ENCODE data around the gene CHAF1A.

DNA sequence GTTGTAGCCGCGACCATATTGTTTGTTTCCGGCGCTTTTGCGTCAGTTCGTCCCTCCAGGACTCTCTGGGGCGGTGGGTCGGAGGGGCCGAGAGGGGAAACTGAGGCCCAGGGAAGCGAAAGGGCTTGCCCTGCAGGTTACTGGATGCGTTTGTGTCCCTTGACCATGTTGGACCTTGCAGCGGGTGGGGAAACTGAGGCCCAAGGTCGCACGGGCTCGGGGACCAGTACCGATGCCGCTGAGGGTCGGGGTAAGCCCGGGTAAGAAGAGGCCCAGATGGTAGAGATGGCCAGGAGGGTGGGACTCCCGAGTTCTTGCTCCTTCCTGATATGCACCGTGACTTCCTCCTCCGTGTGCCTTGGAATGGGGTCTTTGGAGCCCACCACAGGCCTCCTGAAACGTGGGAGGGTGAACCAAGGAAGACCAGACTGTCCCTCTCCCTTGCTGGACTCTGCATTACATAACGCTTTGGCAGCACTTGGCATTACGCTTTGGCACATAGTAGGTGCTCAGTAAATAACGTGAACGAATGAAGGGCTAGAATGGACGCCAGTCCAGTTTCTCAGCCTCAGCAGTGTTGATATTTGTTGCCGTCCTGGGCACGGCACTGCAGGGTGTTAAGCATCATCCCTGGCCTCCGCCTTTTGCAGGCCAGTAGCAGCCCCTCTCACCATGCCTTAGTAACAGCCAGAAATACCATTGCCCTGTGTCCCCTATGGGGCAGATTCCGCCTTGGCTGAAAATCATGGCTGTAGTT, 743 bp downstream of the CHAF1A start:
- TF ChIP-seq, protein P1, sequence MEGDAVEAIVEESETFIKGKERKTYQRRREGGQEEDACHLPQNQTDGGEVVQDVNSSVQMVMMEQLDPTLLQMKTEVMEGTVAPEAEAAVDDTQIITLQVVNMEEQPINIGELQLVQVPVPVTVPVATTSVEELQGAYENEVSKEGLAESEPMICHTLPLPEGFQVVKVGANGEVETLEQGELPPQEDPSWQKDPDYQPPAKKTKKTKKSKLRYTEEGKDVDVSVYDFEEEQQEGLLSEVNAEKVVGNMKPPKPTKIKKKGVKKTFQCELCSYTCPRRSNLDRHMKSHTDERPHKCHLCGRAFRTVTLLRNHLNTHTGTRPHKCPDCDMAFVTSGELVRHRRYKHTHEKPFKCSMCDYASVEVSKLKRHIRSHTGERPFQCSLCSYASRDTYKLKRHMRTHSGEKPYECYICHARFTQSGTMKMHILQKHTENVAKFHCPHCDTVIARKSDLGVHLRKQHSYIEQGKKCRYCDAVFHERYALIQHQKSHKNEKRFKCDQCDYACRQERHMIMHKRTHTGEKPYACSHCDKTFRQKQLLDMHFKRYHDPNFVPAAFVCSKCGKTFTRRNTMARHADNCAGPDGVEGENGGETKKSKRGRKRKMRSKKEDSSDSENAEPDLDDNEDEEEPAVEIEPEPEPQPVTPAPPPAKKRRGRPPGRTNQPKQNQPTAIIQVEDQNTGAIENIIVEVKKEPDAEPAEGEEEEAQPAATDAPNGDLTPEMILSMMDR (conservative IDR thresholded peaks at IDR 0.05; ENCODE audit: low read length): no peak
- TF ChIP-seq EZH2phosphoT487 (IDR thresholded peaks at IDR 0.05; ENCODE audit: borderline replicate concordance): no peak
